Cardiac muscle cell (in vitro differentiated cells and primary cell): ENCODE measurements around the gene ISLR2. TPM values are rescaled to one million over a fixed set of nuclear protein-coding genes. Genes with fewer than 3 reads are reported as not detected.
A peak's percentile ranks its signal among the peaks of the same experiment; 100 is the strongest.

ENCODE experiments used
- DNase-seq, 2 donors: peaks; one replicate each; pipeline versions ENCODE4 v3.0.0 to v3.0.0-alpha.2; 2010 to 2017; ENCODE audit warnings: low read depth in 1 of 2, low spot score in 1 of 2
- H3K27ac ChIP-seq: fragments of 200-600 bp; sonication (generic); 2 replicates; pipeline ENCODE4 v1.5.1; 2016
- H3K27me3 ChIP-seq: fragments of 200-600 bp; sonication (generic); 2 replicates; pipeline ENCODE4 v1.6.0; 2016; ENCODE audit warnings: control low read depth
- H3K36me3 ChIP-seq: fragments of 200-600 bp; sonication (generic); 2 replicates; pipeline ENCODE4 v1.5.1; 2016; ENCODE audit warnings: control low read depth
- H3K4me1 ChIP-seq: fragments of 200-600 bp; sonication (generic); 2 replicates; pipeline ENCODE4 v1.8.1; 2017; ENCODE audit warnings: low read depth, mild to moderate bottlenecking, mixed run types
- H3K4me3 ChIP-seq: fragments of 200-600 bp; sonication (generic); 2 replicates; pipeline ENCODE4 v1.5.1; 2016; ENCODE audit warnings: mild to moderate bottlenecking
- H3K9me3 ChIP-seq: fragments of 200-600 bp; sonication (generic); 2 replicates; pipeline ENCODE4 v1.5.1; 2017; ENCODE audit warnings: low read depth, mild to moderate bottlenecking, control low read depth
- CTCF ChIP-seq: IDR thresholded peaks from 2 replicates; pipeline ENCODE4 v1.5.1; 2012; ENCODE audit warnings: low read depth, mild to moderate bottlenecking, low read length
- polyA plus RNA-seq: library from polyadenylated mRNA; unstranded; fragments of >200 nt; fragmentation: Nextera tagmentation; extraction: Ambion mirVana; gene quantifications from 2 replicates; pipeline ENCODE4 v1.2.1, GENCODE V29; 2016
- total RNA-seq: library from RNA; depleted of rRNA; stranded (reverse); fragments of >200 nt; gene quantifications from 2 replicates; pipeline ENCODE4 v1.2.3, GENCODE V29; 2016

ISLR2 gene
- total and polyA plus RNA-seq, 2 experiments from 2014 or later = not detected

GRCh38 chr15:74131628-74132413 lies 1.4 kb downstream of the ISLR2 start:
- H3K4me3 ChIP-seq = no peak overlapping the region
- H3K27me3 ChIP-seq = peaks cover 91% of the 10 kb centered on the region
- TF ChIP-seq CTCF = no peak

GRCh38 chr15:74132681-74133651 lies 2.6 kb downstream of the ISLR2 start:
- DNase-seq = peak in 1 of 2 donors; percentile 24
- no peak overlapping the region for H3K27ac ChIP-seq
- H3K4me1 ChIP-seq = peaks cover 12% of the 10 kb centered on the region
- no peak for TF ChIP-seq CTCF
- H3K9me3 ChIP-seq = no peaks in the 10 kb centered on the region
- H3K27me3 ChIP-seq = peaks cover 85% of the 10 kb centered on the region
- H3K4me3 ChIP-seq = no peak overlapping the region
- H3K36me3 ChIP-seq = no peaks in the 10 kb centered on the region

More at GRCh38 chr15:74131628-74132413, 1.4 kb downstream of the ISLR2 start:
- H3K27ac ChIP-seq = no peak overlapping the region
- no peak for DNase-seq
- H3K36me3 ChIP-seq = no peaks in the 10 kb centered on the region
- H3K9me3 ChIP-seq = no peaks in the 10 kb centered on the region
- peaks cover 12% of the 10 kb centered on the region for H3K4me1 ChIP-seq

- Histone ChIP-seq H3K27ac (no peak overlapping the region), H3K36me3 (no peaks in the 10 kb centered on the region), H3K27me3 (peaks cover 77% of the 10 kb centered on the region), H3K9me3 (no peaks in the 10 kb centered on the region), H3K4me3 (no peak overlapping the region), H3K4me1 (peaks cover 12% of the 10 kb centered on the region)
- no peak for TF ChIP-seq CTCF
- peak in 1 of 2 donors; percentile 29 for DNase-seq
These were observed 3.5 kb downstream of the ISLR2 start for GRCh38 chr15:74133694-74134386.

GRCh38 chr15:74134387-74135027 lies 4.1 kb downstream of the ISLR2 start:
- H3K4me1 ChIP-seq = peaks cover 12% of the 10 kb centered on the region
- H3K27me3 ChIP-seq = peaks cover 70% of the 10 kb centered on the region
- no peak overlapping the region for H3K4me3 ChIP-seq
- peak in 1 of 2 donors; percentile 78 for DNase-seq
- no peak overlapping the region for H3K27ac ChIP-seq
- no peaks in the 10 kb centered on the region for H3K9me3 ChIP-seq
- peak; percentile 36 for TF ChIP-seq CTCF
- H3K36me3 ChIP-seq = no peaks in the 10 kb centered on the region
